ENCODE data around the gene SLC35F2. TPM values are rescaled to one million over a fixed set of nuclear protein-coding genes. Genes with fewer than 3 reads are reported as not detected.

SLC35F2 gene, protein sequence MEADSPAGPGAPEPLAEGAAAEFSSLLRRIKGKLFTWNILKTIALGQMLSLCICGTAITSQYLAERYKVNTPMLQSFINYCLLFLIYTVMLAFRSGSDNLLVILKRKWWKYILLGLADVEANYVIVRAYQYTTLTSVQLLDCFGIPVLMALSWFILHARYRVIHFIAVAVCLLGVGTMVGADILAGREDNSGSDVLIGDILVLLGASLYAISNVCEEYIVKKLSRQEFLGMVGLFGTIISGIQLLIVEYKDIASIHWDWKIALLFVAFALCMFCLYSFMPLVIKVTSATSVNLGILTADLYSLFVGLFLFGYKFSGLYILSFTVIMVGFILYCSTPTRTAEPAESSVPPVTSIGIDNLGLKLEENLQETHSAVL
- total RNA-seq (2022; extraction: Qiagen RNA extraction), result 38.6 to 47.6 TPM (median 42.0 TPM) in 5 replicates

DNA sequence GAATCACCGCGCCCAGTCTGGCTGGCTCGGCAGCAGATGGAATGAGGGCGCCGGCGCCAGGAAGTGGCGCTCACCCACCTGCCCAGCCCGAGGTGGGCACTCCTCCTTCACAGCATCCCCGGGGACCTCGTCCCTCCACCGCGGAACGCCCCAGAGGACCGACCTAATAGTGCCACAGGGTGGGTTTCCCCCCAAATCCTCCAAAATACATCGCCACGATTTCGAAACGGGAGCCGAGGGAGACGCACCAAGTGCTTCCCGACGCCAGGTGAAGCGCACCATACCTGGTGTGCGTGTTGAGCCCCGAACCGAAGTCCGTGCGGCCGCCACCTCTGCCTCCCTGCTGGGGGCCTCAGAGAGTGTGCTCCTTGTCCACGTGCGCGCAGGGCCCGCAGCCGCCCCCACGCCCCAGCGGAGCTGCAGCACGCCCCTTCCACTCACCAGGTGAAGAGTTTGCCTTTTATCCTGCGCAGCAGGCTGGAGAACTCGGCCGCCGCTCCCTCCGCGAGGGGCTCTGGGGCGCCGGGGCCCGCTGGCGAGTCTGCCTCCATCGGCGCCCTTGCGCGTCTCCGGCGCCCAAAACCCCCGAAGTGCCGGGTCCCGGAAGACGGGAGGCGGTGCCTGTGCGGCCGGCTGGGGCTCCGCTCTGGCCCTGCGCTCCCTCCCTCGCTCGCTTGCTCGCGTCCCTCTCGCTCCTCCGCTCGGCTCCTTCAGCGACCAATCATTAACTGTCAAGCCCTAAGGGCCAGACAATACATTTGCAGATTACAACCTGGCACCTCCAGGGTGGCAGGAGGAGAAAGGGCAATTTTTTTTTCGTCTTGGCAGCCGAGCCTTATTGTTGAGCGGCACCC lies at the start of gene SLC35F2:
TSS of gene SLC35F2 (minus strand) at position 571 of the 854 bp plus-strand sequence. CDS start at position 551, 20 bp downstream.

Other genes with a start within 250 kb of the SLC35F2 start
- 0.68 to 1.3 TPM (median 0.80 TPM) in 5 replicates for gene SLN, start 146.7 kb downstream of the SLC35F2 start, total RNA-seq (2022; extraction: Qiagen RNA extraction)
- 0.27 to 0.66 TPM (median 0.62 TPM) in 5 replicates for gene RAB39A, start 69.7 kb upstream of the SLC35F2 start, total RNA-seq (2022; extraction: Qiagen RNA extraction)
- 6.3 to 10.8 TPM (median 9.9 TPM) in 5 replicates for gene CUL5, start 150.1 kb upstream of the SLC35F2 start, total RNA-seq (2022; extraction: Qiagen RNA extraction)

All from A549 treated with CORT108297 at 1 μM for 4 hours (cell line).